HEK293 (cell line): ENCODE results near the gene ZNF609.

Experiments
- CTCF ChIA-PET: fragments of 350-600 bp; formaldehyde crosslinking; extraction: SDS; loops from one replicate; lab custom pipeline; 2021; ENCODE audit warnings: antibody characterized with exemption; lab: Yijun Ruan, JAX
- POLR2A ChIA-PET: fragments of 300-600 bp; formaldehyde crosslinking; extraction: SDS; loops from one replicate; lab custom pipeline; 2020; ENCODE audit warnings: antibody characterized with exemption, inconsistent platforms; lab: Yijun Ruan, JAX
- H3K27ac ChIP-seq: fragments of 200-500 bp; sonication (Bioruptor generic); 2 replicates; pipeline ENCODE4 v1.5.1; 2014; ENCODE audit warnings: low read depth, low read length, control low read depth, inconsistent platforms; ENCODE audit errors: extremely low read depth
- H3K36me3 ChIP-seq, 2 experiments: fragments of 200-500 bp in 1 of 2; sonication (Bioruptor generic) in 1 of 2; 1 replicate in 1 of 2; 2 replicates in 1 of 2; pipeline ENCODE4 v1.5.1; 2014 to 2017; ENCODE audit warnings: inconsistent platforms in 2 of 2, low read length in 2 of 2; ENCODE audit not compliant: control insufficient read depth in 2 of 2, insufficient read depth in 1 of 2
- H3K4me1 ChIP-seq: fragments of 200-500 bp; sonication (Bioruptor generic); 2 replicates; pipeline ENCODE4 v1.5.1; 2014; ENCODE audit warnings: mild to moderate bottlenecking, low read length, inconsistent platforms; ENCODE audit not compliant: control insufficient read depth, insufficient read depth
- H3K4me3 ChIP-seq: 2 replicates; pipeline ENCODE4 v1.5.1; 2011; ENCODE audit warnings: low read depth, mild to moderate bottlenecking, control low read depth, low read length, moderate library complexity
- H3K9me3 ChIP-seq: fragments of 200-500 bp; sonication (Bioruptor generic); 2 replicates; pipeline ENCODE4 v1.5.1; 2014; ENCODE audit warnings: low read depth, low read length, inconsistent platforms; ENCODE audit not compliant: control insufficient read depth, insufficient read depth
- BCL11A ChIP-seq: fragments of 450-650 bp; formaldehyde crosslinking; IDR thresholded peaks from 2 replicates; pipeline ENCODE4 v1.5.1; 2016; ENCODE audit warnings: low read depth, missing biosample characterization, missing genetic modification characterization
- ELK4 ChIP-seq: IDR thresholded peaks from 2 replicates; pipeline ENCODE4 v1.6.1; 2011; ENCODE audit warnings: mild to moderate bottlenecking, low read depth, low read length, borderline replicate concordance
- GLIS2 ChIP-seq: fragments of 450-650 bp; formaldehyde crosslinking; IDR thresholded peaks from 2 replicates; pipeline ENCODE4 v1.5.1; 2016; ENCODE audit warnings: missing biosample characterization, missing genetic modification characterization
- KLF1 ChIP-seq: fragments of 450-650 bp; formaldehyde crosslinking; IDR thresholded peaks from 2 replicates; pipeline ENCODE4 v1.5.1; 2016; ENCODE audit warnings: missing biosample characterization, missing genetic modification characterization
- OSR2 ChIP-seq: fragments of 450-650 bp; formaldehyde crosslinking; IDR thresholded peaks from 2 replicates; pipeline ENCODE4 v1.5.1; 2016; ENCODE audit warnings: missing biosample characterization, missing genetic modification characterization
- PRDM1 ChIP-seq: fragments of 450-650 bp; formaldehyde crosslinking; IDR thresholded peaks from 2 replicates; pipeline ENCODE4; 2016; ENCODE audit warnings: missing biosample characterization, missing genetic modification characterization
- SCRT2 ChIP-seq: fragments of 450-650 bp; formaldehyde crosslinking; IDR thresholded peaks from 2 replicates; pipeline ENCODE4 v1.5.1; 2016; ENCODE audit warnings: missing biosample characterization, missing genetic modification characterization
- SP7 ChIP-seq: fragments of 450-650 bp; formaldehyde crosslinking; IDR thresholded peaks from 2 replicates; pipeline ENCODE4 v1.5.1; 2016; ENCODE audit warnings: missing biosample characterization, missing genetic modification characterization
- ZBTB48 ChIP-seq: fragments of 450-650 bp; formaldehyde crosslinking; IDR thresholded peaks from 2 replicates; pipeline ENCODE4 v1.5.1; 2016; ENCODE audit warnings: missing biosample characterization, missing genetic modification characterization
- ZBTB7A ChIP-seq: fragments of 450-650 bp; formaldehyde crosslinking; IDR thresholded peaks from 2 replicates; pipeline ENCODE4 v1.5.1; 2016; ENCODE audit warnings: low read depth, missing biosample characterization, missing genetic modification characterization
- ZFP3 ChIP-seq: fragments of 450-650 bp; formaldehyde crosslinking; IDR thresholded peaks from 2 replicates; pipeline ENCODE4 v1.5.1; 2016; ENCODE audit warnings: low read depth, missing biosample characterization, missing genetic modification characterization
- ZIC2 ChIP-seq: fragments of 450-650 bp; formaldehyde crosslinking; IDR thresholded peaks from 2 replicates; pipeline ENCODE4 v1.5.1; 2016; ENCODE audit warnings: missing biosample characterization, missing genetic modification characterization
- ZNF10 ChIP-seq: fragments of 450-650 bp; formaldehyde crosslinking; IDR thresholded peaks from 2 replicates; pipeline ENCODE4 v1.5.1; 2017; ENCODE audit warnings: missing biosample characterization, missing genetic modification characterization
- ZNF2 ChIP-seq: fragments of 450-650 bp; formaldehyde crosslinking; IDR thresholded peaks from 2 replicates; pipeline ENCODE4 v1.5.1; 2016; ENCODE audit warnings: missing biosample characterization, missing genetic modification characterization
- ZNF398 ChIP-seq: fragments of 450-650 bp; formaldehyde crosslinking; IDR thresholded peaks from 2 replicates; pipeline ENCODE4 v1.5.1; 2017; ENCODE audit warnings: missing biosample characterization, missing genetic modification characterization
- ZNF558 ChIP-seq: fragments of 450-650 bp; formaldehyde crosslinking; IDR thresholded peaks from 2 replicates; pipeline ENCODE4 v1.5.1; 2016; ENCODE audit warnings: missing biosample characterization, missing genetic modification characterization
- ZNF560 ChIP-seq: fragments of 450-650 bp; formaldehyde crosslinking; IDR thresholded peaks from 2 replicates; pipeline ENCODE4 v1.5.1; 2017; ENCODE audit warnings: missing biosample characterization, missing genetic modification characterization, borderline replicate concordance
- ZNF610 ChIP-seq: fragments of 450-650 bp; formaldehyde crosslinking; IDR thresholded peaks from 2 replicates; pipeline ENCODE4 v1.5.1; 2016; ENCODE audit warnings: missing biosample characterization, missing genetic modification characterization, borderline replicate concordance
- ZNF623 ChIP-seq: fragments of 450-650 bp; formaldehyde crosslinking; IDR thresholded peaks from 2 replicates; pipeline ENCODE4 v1.5.1; 2016; ENCODE audit warnings: missing biosample characterization, missing genetic modification characterization
- ZNF747 ChIP-seq: fragments of 450-650 bp; formaldehyde crosslinking; IDR thresholded peaks from 2 replicates; pipeline ENCODE4 v1.5.1; 2016; ENCODE audit warnings: missing biosample characterization, missing genetic modification characterization
- ZNF776 ChIP-seq: fragments of 450-650 bp; formaldehyde crosslinking; IDR thresholded peaks from 2 replicates; pipeline ENCODE4 v1.5.0; 2017; ENCODE audit warnings: missing biosample characterization, missing genetic modification characterization, borderline replicate concordance
- ZNF830 ChIP-seq: fragments of 450-650 bp; IDR thresholded peaks from 2 replicates; pipeline ENCODE4 v1.5.0; 2018; ENCODE audit warnings: missing biosample characterization, missing genetic modification characterization, low read depth, mild to moderate bottlenecking, moderate library complexity
- TF ChIP-seq, protein P1 (sequence below): fragments of 450-650 bp; formaldehyde crosslinking; IDR thresholded peaks from 2 replicates; pipeline ENCODE4 v1.5.1; 2016; ENCODE audit warnings: missing biosample characterization, missing genetic modification characterization
- TF ChIP-seq, protein P2 (sequence below): fragments of 450-650 bp; formaldehyde crosslinking; IDR thresholded peaks from 2 replicates; pipeline ENCODE4 v1.5.1; 2016; ENCODE audit warnings: missing biosample characterization, missing genetic modification characterization

Gene ZNF609

DNA sequence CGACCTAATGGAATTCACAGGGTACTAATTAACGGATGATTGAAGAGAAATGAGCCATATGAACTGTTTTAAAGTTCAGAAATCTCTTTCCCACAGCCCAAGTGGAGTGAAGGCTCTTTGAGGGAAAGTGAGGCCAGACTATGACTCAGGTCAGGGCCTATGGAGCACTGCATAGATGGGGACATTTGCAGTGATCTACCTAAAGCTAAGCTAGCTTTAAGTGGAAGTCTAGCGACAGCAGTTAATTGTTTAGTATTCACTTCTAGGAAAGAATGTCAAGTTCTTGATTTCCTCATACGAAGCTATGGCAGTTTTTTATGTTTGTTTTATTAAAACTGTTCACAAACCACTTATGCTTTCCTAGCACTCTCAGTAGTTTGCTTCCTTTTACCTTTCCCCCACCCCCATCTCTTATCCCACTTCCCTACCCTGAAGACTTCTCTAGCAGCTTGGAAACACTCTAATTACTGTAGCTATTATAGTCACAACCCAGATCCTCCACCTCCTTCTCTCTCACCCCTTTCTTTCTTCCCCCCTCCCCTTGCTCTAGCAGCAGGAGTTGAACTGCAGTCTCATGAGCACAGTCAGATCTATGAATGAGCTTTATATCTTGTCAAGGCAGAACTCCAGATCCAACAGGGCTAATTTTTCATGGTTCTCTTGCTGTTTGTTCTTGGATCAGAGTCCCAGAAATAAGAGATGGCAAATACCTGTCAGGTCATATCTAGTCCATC is 6.2 kb downstream of the ZNF609 start:
- peaks cover 0 to 4% of the 10 kb centered on the region in 2 experiments; a peak in 2 of 3 replicates for H3K36me3 ChIP-seq
- 0 out of 2 replicates have a peak overlapping the region, but pooled peaks have one; percentile 3 for H3K27ac ChIP-seq
- no peak overlapping the region for H3K4me3 ChIP-seq
- H3K9me3 ChIP-seq: no peaks in the 10 kb centered on the region
- POLR2A ChIA-PET: interaction anchor here (0.5 to 1.0 kb wide), 3 partner anchors 40 to 317 kb away, joined by 3 read pairs; partner anchors contain the start of gene TRIP4
- peaks cover 9% of the 10 kb centered on the region; the same call in 1 of the 2 replicates for H3K4me1 ChIP-seq
- 0 out of 2 replicates have a peak, but pooled peaks have one; percentile 29 for TF ChIP-seq PRDM1 (tag by site-specific recombination)
- TF ChIP-seq BCL11A: no peak
- TF ChIP-seq ZNF830: no peak
- peak; percentile 58 for TF ChIP-seq ZIC2 (tag by site-specific recombination)
- peak; percentile 67 for TF ChIP-seq ZNF398
- CTCF ChIA-PET: interaction anchor here (0.7 kb wide), 1 partner anchor 186 kb away, joined by 4 read pairs; no protein-coding TSS in a partner anchor

DNA sequence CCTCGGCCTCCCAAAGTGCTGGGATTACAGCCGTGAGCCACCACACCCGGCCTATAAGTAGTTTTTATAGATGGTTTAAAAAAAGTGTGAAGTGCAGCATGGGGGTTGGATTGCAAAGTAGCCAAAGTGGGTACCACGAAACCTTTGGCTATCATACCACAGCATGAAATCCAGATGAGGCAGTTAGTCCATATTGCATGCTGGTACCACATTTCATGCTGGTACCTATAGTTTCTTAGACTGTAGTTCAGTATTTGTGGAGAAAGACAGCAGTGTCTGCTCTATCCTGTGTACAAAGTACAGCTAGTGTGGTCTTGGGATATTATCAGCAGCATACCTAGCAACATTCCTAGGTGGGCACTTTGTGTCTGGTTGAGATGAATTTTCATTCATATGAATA is 11.8 kb downstream of the ZNF609 start:
- Histone ChIP-seq H3K36me3 (peaks cover 0 to 4% of the 10 kb centered on the region in 2 experiments; a peak in 2 of 3 replicates), H3K27ac (no peak overlapping the region), H3K4me3 (no peak overlapping the region), H3K4me1 (no peaks in the 10 kb centered on the region), H3K9me3 (no peaks in the 10 kb centered on the region)
- TF ChIP-seq ZNF10 (tag by site-specific recombination): no peak
- TF ChIP-seq ZNF623 (tag by site-specific recombination): no peak
- CTCF ChIA-PET: interaction anchor here (0.6 kb wide), 1 partner anchor 9 kb away, joined by 3 read pairs; no protein-coding TSS in a partner anchor
- POLR2A ChIA-PET: no interaction called here

GRCh38 chr15:64474846-64475245 is 14.5 kb downstream of the ZNF609 start:
- POLR2A ChIA-PET: no interaction called here
- TF ChIP-seq ZNF560 (tag by site-specific recombination) (no peak), ZBTB7A (no peak), ZNF610 (no peak), SP7 (tag by site-specific recombination) (no peak), KLF1 (no peak), ZBTB48 (tag by site-specific recombination) (no peak), ZNF558 (tag by site-specific recombination) (no peak), ZNF747 (tag by site-specific recombination) (no peak), ELK4 (no peak), ZNF776 (tag by site-specific recombination) (no peak), SCRT2 (tag by site-specific recombination) (no peak), ZNF2 (tag by site-specific recombination) (no peak), GLIS2 (no peak), OSR2 (tag by site-specific recombination) (no peak), ZFP3 (tag by site-specific recombination) (no peak)
- TF ChIP-seq, protein P1, sequence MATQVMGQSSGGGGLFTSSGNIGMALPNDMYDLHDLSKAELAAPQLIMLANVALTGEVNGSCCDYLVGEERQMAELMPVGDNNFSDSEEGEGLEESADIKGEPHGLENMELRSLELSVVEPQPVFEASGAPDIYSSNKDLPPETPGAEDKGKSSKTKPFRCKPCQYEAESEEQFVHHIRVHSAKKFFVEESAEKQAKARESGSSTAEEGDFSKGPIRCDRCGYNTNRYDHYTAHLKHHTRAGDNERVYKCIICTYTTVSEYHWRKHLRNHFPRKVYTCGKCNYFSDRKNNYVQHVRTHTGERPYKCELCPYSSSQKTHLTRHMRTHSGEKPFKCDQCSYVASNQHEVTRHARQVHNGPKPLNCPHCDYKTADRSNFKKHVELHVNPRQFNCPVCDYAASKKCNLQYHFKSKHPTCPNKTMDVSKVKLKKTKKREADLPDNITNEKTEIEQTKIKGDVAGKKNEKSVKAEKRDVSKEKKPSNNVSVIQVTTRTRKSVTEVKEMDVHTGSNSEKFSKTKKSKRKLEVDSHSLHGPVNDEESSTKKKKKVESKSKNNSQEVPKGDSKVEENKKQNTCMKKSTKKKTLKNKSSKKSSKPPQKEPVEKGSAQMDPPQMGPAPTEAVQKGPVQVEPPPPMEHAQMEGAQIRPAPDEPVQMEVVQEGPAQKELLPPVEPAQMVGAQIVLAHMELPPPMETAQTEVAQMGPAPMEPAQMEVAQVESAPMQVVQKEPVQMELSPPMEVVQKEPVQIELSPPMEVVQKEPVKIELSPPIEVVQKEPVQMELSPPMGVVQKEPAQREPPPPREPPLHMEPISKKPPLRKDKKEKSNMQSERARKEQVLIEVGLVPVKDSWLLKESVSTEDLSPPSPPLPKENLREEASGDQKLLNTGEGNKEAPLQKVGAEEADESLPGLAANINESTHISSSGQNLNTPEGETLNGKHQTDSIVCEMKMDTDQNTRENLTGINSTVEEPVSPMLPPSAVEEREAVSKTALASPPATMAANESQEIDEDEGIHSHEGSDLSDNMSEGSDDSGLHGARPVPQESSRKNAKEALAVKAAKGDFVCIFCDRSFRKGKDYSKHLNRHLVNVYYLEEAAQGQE (tag by site-specific recombination): no peak
- TF ChIP-seq, protein P2, sequence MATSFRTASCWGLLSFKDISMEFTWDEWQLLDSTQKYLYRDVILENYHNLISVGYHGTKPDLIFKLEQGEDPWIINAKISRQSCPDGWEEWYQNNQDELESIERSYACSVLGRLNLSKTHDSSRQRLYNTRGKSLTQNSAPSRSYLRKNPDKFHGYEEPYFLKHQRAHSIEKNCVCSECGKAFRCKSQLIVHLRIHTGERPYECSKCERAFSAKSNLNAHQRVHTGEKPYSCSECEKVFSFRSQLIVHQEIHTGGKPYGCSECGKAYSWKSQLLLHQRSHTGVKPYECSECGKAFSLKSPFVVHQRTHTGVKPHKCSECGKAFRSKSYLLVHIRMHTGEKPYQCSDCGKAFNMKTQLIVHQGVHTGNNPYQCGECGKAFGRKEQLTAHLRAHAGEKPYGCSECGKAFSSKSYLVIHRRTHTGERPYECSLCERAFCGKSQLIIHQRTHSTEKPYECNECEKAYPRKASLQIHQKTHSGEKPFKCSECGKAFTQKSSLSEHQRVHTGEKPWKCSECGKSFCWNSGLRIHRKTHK (tag by site-specific recombination): no peak

More at GRCh38 chr15:64474846-64475245, 14.5 kb downstream of the ZNF609 start:
- H3K27ac ChIP-seq: no peak overlapping the region
- H3K9me3 ChIP-seq: no peaks in the 10 kb centered on the region
- H3K4me3 ChIP-seq: no peak overlapping the region
- CTCF ChIA-PET: interaction anchor here (0.6 to 0.7 kb wide), 2 partner anchors 25 to 49 kb away, joined by 3 read pairs; no protein-coding TSS in a partner anchor
- no peaks in the 10 kb centered on the region for H3K4me1 ChIP-seq
- peaks cover 0 to 4% of the 10 kb centered on the region in 2 experiments; a peak in 2 of 3 replicates for H3K36me3 ChIP-seq
